HepG2 (cell line): ENCODE data around the gene TJP3. TPM values are rescaled to one million over a fixed set of nuclear protein-coding genes. Genes with fewer than 3 reads are reported as not detected.

ENCODE experiments used
- ARID2 ChIP-seq: sonication (generic); formaldehyde crosslinking; IDR thresholded peaks from 2 replicates; pipeline ENCODE4 v1.8.1; 2022; ENCODE audit warnings: mild to moderate bottlenecking, missing genetic modification reagents, borderline replicate concordance
- CERS6 ChIP-seq: sonication (generic); formaldehyde crosslinking; IDR thresholded peaks from 2 replicates; pipeline ENCODE4 v1.5.0; 2020; ENCODE audit warnings: missing genetic modification reagents
- CSRNP2 ChIP-seq: sonication (generic); formaldehyde crosslinking; conservative IDR thresholded peaks from 2 replicates; pipeline ENCODE4 v1.8.0; 2022; ENCODE audit warnings: low read depth, missing genetic modification reagents
- HDAC1 ChIP-seq: sonication (generic); formaldehyde crosslinking; IDR thresholded peaks from 2 replicates; pipeline ENCODE4 v1.5.1; 2020; ENCODE audit warnings: mild to moderate bottlenecking, missing genetic modification reagents
- MATR3 ChIP-seq: sonication (generic); formaldehyde crosslinking; IDR thresholded peaks from 2 replicates; pipeline ENCODE4 v1.4.0; 2020; ENCODE audit warnings: missing genetic modification reagents
- MXD4 ChIP-seq: IDR thresholded peaks from 2 replicates; pipeline ENCODE4 v1.6.1; 2016; ENCODE audit warnings: mild to moderate bottlenecking, missing biosample characterization, missing genetic modification reagents
- NONO ChIP-seq, 2 experiments: fragments of 450-650 bp in 1 of 2; sonication (generic) in 1 of 2; formaldehyde crosslinking in 1 of 2; IDR thresholded peaks in 1 of 2; conservative IDR thresholded peaks in 1 of 2; 2 replicates each; pipeline versions ENCODE4 v1.6.1 to v1.8.0; 2017 to 2022; ENCODE audit warnings: mild to moderate bottlenecking in 1 of 2, missing genetic modification reagents in 1 of 2, moderate library complexity in 1 of 2
- RXRA ChIP-seq: sonication (generic); formaldehyde crosslinking; IDR thresholded peaks from 2 replicates; pipeline ENCODE4 v1.5.1; 2020; ENCODE audit warnings: missing genetic modification reagents
- SALL1 ChIP-seq: sonication (generic); formaldehyde crosslinking; IDR thresholded peaks from 2 replicates; pipeline ENCODE4 v1.8.0; 2022; ENCODE audit warnings: mild to moderate bottlenecking, missing genetic modification reagents
- SAP130 ChIP-seq: IDR thresholded peaks from 2 replicates; pipeline ENCODE4 v1.6.1; 2016; ENCODE audit warnings: low read depth
- SOX6 ChIP-seq, 2 experiments: fragments of 450-650 bp in 1 of 2; sonication (generic) in 1 of 2; formaldehyde crosslinking in 1 of 2; IDR thresholded peaks; 2 replicates each; pipeline versions ENCODE4 v1.4.0 to v1.6.1; 2017 to 2020; ENCODE audit warnings: antibody characterized with exemption in 1 of 2, mild to moderate bottlenecking in 1 of 2, missing genetic modification reagents in 1 of 2
- TARDBP ChIP-seq: sonication (generic); formaldehyde crosslinking; IDR thresholded peaks from 2 replicates; pipeline ENCODE4 v1.8.0; 2022; ENCODE audit warnings: mild to moderate bottlenecking, missing genetic modification reagents
- TEAD2 ChIP-seq: sonication (generic); formaldehyde crosslinking; IDR thresholded peaks from 2 replicates; pipeline ENCODE4 v1.9.0; 2021; ENCODE audit warnings: missing genetic modification reagents
- ZBTB34 ChIP-seq: sonication (generic); formaldehyde crosslinking; IDR thresholded peaks from 2 replicates; pipeline ENCODE4 v1.8.0; 2022; ENCODE audit warnings: mild to moderate bottlenecking, missing genetic modification reagents
- ZFP91 ChIP-seq: sonication (generic); formaldehyde crosslinking; IDR thresholded peaks from 2 replicates; pipeline ENCODE4 v1.9.0; 2022; ENCODE audit warnings: missing genetic modification reagents, mild to moderate bottlenecking, borderline replicate concordance
- ZFY ChIP-seq: sonication (generic); formaldehyde crosslinking; IDR thresholded peaks from 2 replicates; pipeline ENCODE4 v1.4.0; 2020; ENCODE audit warnings: missing genetic modification reagents
- ZFYVE20 ChIP-seq: sonication (generic); formaldehyde crosslinking; IDR thresholded peaks from 2 replicates; pipeline ENCODE4 v1.8.0; 2023; ENCODE audit warnings: low read depth, mild to moderate bottlenecking, moderate library complexity, missing genetic modification reagents, borderline replicate concordance
- ZNF234 ChIP-seq: sonication (generic); formaldehyde crosslinking; conservative IDR thresholded peaks from 2 replicates; pipeline ENCODE4 v1.5.1; 2020; ENCODE audit warnings: mild to moderate bottlenecking, missing genetic modification reagents
- ZNF317 ChIP-seq: sonication (generic); formaldehyde crosslinking; IDR thresholded peaks from 2 replicates; pipeline ENCODE4 v1.5.0; 2020; ENCODE audit warnings: mild to moderate bottlenecking, missing genetic modification reagents
- ZNF329 ChIP-seq: sonication (generic); formaldehyde crosslinking; IDR thresholded peaks from 2 replicates; pipeline ENCODE4 v1.9.0; 2021; ENCODE audit warnings: low read depth, mild to moderate bottlenecking, missing genetic modification reagents
- ZNF501 ChIP-seq: sonication (generic); formaldehyde crosslinking; IDR thresholded peaks from 2 replicates; pipeline ENCODE4 v1.5.1; 2020; ENCODE audit warnings: mild to moderate bottlenecking, moderate library complexity, missing genetic modification reagents
- ZNF644 ChIP-seq: IDR thresholded peaks from 2 replicates; pipeline ENCODE4 v1.6.1; 2016; ENCODE audit warnings: low read depth
- ZNF709 ChIP-seq: sonication (generic); formaldehyde crosslinking; IDR thresholded peaks from 2 replicates; pipeline ENCODE4 v1.5.0; 2020; ENCODE audit warnings: mild to moderate bottlenecking, missing genetic modification reagents
- ZNF883 ChIP-seq: sonication (generic); formaldehyde crosslinking; IDR thresholded peaks from 2 replicates; pipeline ENCODE4 v1.5.1; 2020; ENCODE audit warnings: mild to moderate bottlenecking, missing genetic modification reagents; ENCODE audit errors: not compliant biosample characterization
- polyA plus RNA-seq, 8 experiments: library from polyadenylated mRNA; depleted of rRNA in 3 of 8; stranded (reverse) in 7 of 8; unstranded in 1 of 8; fragments of >200 nt; fragmentation: Illumina TruSeq in 4 of 8; extraction: Trizol in 4 of 8; gene quantifications; 2 replicates each; pipeline versions ENCODE4 v1.2.1 to v1.2.3, GENCODE V29; 2011 to 2016; ENCODE audit warnings: low read depth in 4 of 8, missing spikeins in 1 of 8, mixed read lengths in 1 of 8; ENCODE audit not compliant: insufficient read depth in 1 of 8
- total RNA-seq, 5 experiments: library from RNA; depleted of rRNA; stranded (reverse); fragments of >200 nt; fragmentation: Illumina TruSeq; extraction: Trizol; gene quantifications; 2 replicates each; pipeline ENCODE4 v1.2.3, GENCODE V29; 2016; ENCODE audit warnings: low read depth in 1 of 5

TJP3 gene
- total and polyA plus RNA-seq, 2 of the 13 experiments (the other 11 are each of a cell fraction or from before 2014, with no cell fraction given), result 2.3 to 21.5 TPM

- TF ChIP-seq ZFP91 (CRISPR knock-in tag), result peak; percentile 42; the same call in 1 of the 2 replicates
- TF ChIP-seq ZNF234 (CRISPR knock-in tag), result no peak
- TF ChIP-seq TEAD2 (CRISPR knock-in tag), result no peak
- peak; percentile 51; the same call in 1 of the 2 replicates for TF ChIP-seq ZNF709 (CRISPR knock-in tag)
- no peak for TF ChIP-seq SOX6 (IDR thresholded peaks at IDR 0.05)
- 0 out of 2 replicates have a peak, but pooled peaks have one; percentile 28 for TF ChIP-seq SOX6 (CRISPR knock-in tag; IDR thresholded peaks at IDR 0.05)
- TF ChIP-seq ZNF883 (CRISPR knock-in tag), result peak; percentile 35
- TF ChIP-seq ZBTB34 (CRISPR knock-in tag), result peak; percentile 67; the same call in 1 of the 2 replicates
- no peak for TF ChIP-seq MATR3 (CRISPR knock-in tag)
- no peak for TF ChIP-seq ZNF644
- TF ChIP-seq CERS6, result no peak
- peak; percentile 58; the same call in 1 of the 2 replicates for TF ChIP-seq MXD4 (CRISPR knock-in tag)
- 0 out of 2 replicates have a peak, but pooled peaks have one; percentile 38 for TF ChIP-seq ZNF317
- TF ChIP-seq CSRNP2, result no peak
- no peak for TF ChIP-seq ZFYVE20 (CRISPR knock-in tag)
- no peak for TF ChIP-seq NONO (IDR thresholded peaks at IDR 0.05)
- peak; percentile 49; the same call in 1 of the 2 replicates for TF ChIP-seq NONO (CRISPR knock-in tag; conservative IDR thresholded peaks at IDR 0.05)
- no peak for TF ChIP-seq ARID2 (CRISPR knock-in tag)
- peak; percentile 59; the same call in 1 of the 2 replicates for TF ChIP-seq ZNF501 (CRISPR knock-in tag)
- peak; percentile 60 for TF ChIP-seq SALL1 (CRISPR knock-in tag)
- TF ChIP-seq SAP130 (CRISPR knock-in tag), result peak; percentile 18; the same call in 1 of the 2 replicates
- TF ChIP-seq ZNF329 (CRISPR knock-in tag), result 0 out of 2 replicates have a peak, but pooled peaks have one; percentile 50
- TF ChIP-seq HDAC1 (CRISPR knock-in tag), result peak; percentile 65; the same call in 1 of the 2 replicates
- 0 out of 2 replicates have a peak, but pooled peaks have one; percentile 52 for TF ChIP-seq TARDBP (CRISPR knock-in tag)
- peak; percentile 60; the same call in 1 of the 2 replicates for TF ChIP-seq ZFY (CRISPR knock-in tag)
- TF ChIP-seq RXRA (CRISPR knock-in tag), result peak; percentile 36
Measured at GRCh38 chr19:3668331-3669081, 39.7 kb upstream of the TJP3 start (continued).
